Karpas-422 (cell line): ENCODE measurements around the gene ZXDC. TPM values are rescaled to one million over a fixed set of nuclear protein-coding genes. Genes with fewer than 3 reads are reported as not detected.

ENCODE experiments used
- DNase-seq: peaks from one replicate; pipeline ENCODE4 v3.0.0-alpha.2; 2015
- H2AFZ ChIP-seq: fragments of 200-600 bp; sonication (generic); 2 replicates; pipeline ENCODE4 v1.6.1; 2014; ENCODE audit warnings: antibody characterized with exemption, low read length, mixed read lengths
- H3K27ac ChIP-seq: fragments of 200-600 bp; sonication (generic); 2 replicates; pipeline ENCODE4 v1.5.1; 2014; ENCODE audit warnings: mild to moderate bottlenecking, low read length, moderate library complexity
- H3K27me3 ChIP-seq: fragments of 200-600 bp; sonication (generic); 2 replicates; pipeline ENCODE4 v1.6.1; 2014; ENCODE audit warnings: low read length, mixed read lengths
- H3K36me3 ChIP-seq: fragments of 200-600 bp; sonication (generic); 2 replicates; pipeline ENCODE4 v1.6.1; 2014; ENCODE audit warnings: low read length, mixed read lengths; ENCODE audit not compliant: insufficient read depth
- H3K4me1 ChIP-seq: fragments of 200-600 bp; sonication (generic); 2 replicates; pipeline ENCODE4 v1.6.1; 2014; ENCODE audit warnings: mild to moderate bottlenecking, low read length, mixed read lengths
- H3K4me2 ChIP-seq: fragments of 200-600 bp; sonication (generic); 2 replicates; pipeline ENCODE4 v1.6.1; 2014; ENCODE audit warnings: low read length, low read depth, mild to moderate bottlenecking; ENCODE audit not compliant: poor library complexity, severe bottlenecking
- H3K4me3 ChIP-seq: fragments of 200-600 bp; sonication (generic); 2 replicates; pipeline ENCODE4 v1.5.1; 2014; ENCODE audit warnings: mild to moderate bottlenecking, antibody characterized with exemption, low read length, mixed read lengths
- H3K79me2 ChIP-seq: fragments of 200-600 bp; sonication (generic); 2 replicates; pipeline ENCODE4 v1.6.1; 2014; ENCODE audit warnings: mild to moderate bottlenecking, low read length, mixed read lengths
- H3K9ac ChIP-seq: fragments of 200-600 bp; sonication (generic); 2 replicates; pipeline ENCODE4 v1.6.0; 2014; ENCODE audit warnings: low read length
- H3K9me2 ChIP-seq: fragments of 200-600 bp; sonication (generic), shearing (Covaris generic); replicated peaks from 2 replicates; pipeline ENCODE4 v1.6.0; 2014; ENCODE audit warnings: mild to moderate bottlenecking, low read length, moderate library complexity; ENCODE audit not compliant: insufficient read depth
- H3K9me3 ChIP-seq: fragments of 300-700, 200-600 bp; sonication (generic); 2 replicates; pipeline ENCODE4 v1.6.1; 2014; ENCODE audit warnings: low read length, mixed read lengths
- H4K20me1 ChIP-seq: fragments of 200-600 bp; sonication (generic); 2 replicates; pipeline ENCODE4 v1.6.1; 2014; ENCODE audit warnings: mild to moderate bottlenecking, antibody characterized with exemption, low read length, low read depth; ENCODE audit not compliant: insufficient read depth
- total RNA-seq: library from RNA; depleted of rRNA; stranded (reverse); fragments of >200 nt; shearing (Covaris generic); gene quantifications from 2 replicates; pipeline ENCODE4 v1.2.3, GENCODE V29; 2014; ENCODE audit warnings: low replicate concordance

ZXDC gene
- total RNA-seq, 1 experiment from 2014 or later, result 18.9 TPM

- no peak overlapping the region for H3K4me3 ChIP-seq
- H3K27ac ChIP-seq, result no peak overlapping the region
- DNase-seq, result no peak
- no peaks in the 10 kb centered on the region for H3K4me1 ChIP-seq
- no peak overlapping the region for H3K9ac ChIP-seq
- no peaks in the 10 kb centered on the region for H3K9me3 ChIP-seq
- no peaks in the 10 kb centered on the region for H3K79me2 ChIP-seq
- no peak overlapping the region for H2AFZ ChIP-seq
- H4K20me1 ChIP-seq, result no peaks in the 10 kb centered on the region
- no peaks in the 10 kb centered on the region for H3K9me2 ChIP-seq
- no peaks in the 10 kb centered on the region for H3K27me3 ChIP-seq
- no peak overlapping the region for H3K4me2 ChIP-seq
- H3K36me3 ChIP-seq, result no peaks in the 10 kb centered on the region
These were observed 68.2 kb downstream of the ZXDC start for GRCh38 chr3:126407412-126408044.

- H3K4me3 ChIP-seq, result no peak overlapping the region
- no peak overlapping the region for H3K4me2 ChIP-seq
- H4K20me1 ChIP-seq, result no peaks in the 10 kb centered on the region
- H3K9me2 ChIP-seq, result no peaks in the 10 kb centered on the region
- H3K79me2 ChIP-seq, result no peaks in the 10 kb centered on the region
- no peaks in the 10 kb centered on the region for H3K4me1 ChIP-seq
- no peak for DNase-seq
- H3K9me3 ChIP-seq, result no peaks in the 10 kb centered on the region
- H3K9ac ChIP-seq, result no peak overlapping the region
- no peak overlapping the region for H3K27ac ChIP-seq
- no peaks in the 10 kb centered on the region for H3K36me3 ChIP-seq
- H2AFZ ChIP-seq, result no peak overlapping the region
- H3K27me3 ChIP-seq, result no peaks in the 10 kb centered on the region
These were observed 69.0 kb downstream of the ZXDC start for GRCh38 chr3:126406389-126407296.

GRCh38 chr3:126402666-126403302 lies 72.9 kb downstream of the ZXDC start:
- Histone ChIP-seq H3K9me2 (no peaks in the 10 kb centered on the region), H3K4me1 (no peaks in the 10 kb centered on the region), H3K36me3 (no peaks in the 10 kb centered on the region), H3K4me3 (no peak overlapping the region), H3K4me2 (no peak overlapping the region), H3K9me3 (no peaks in the 10 kb centered on the region), H3K27me3 (no peaks in the 10 kb centered on the region), H3K27ac (no peak overlapping the region), H2AFZ (no peak overlapping the region), H3K79me2 (no peaks in the 10 kb centered on the region), H4K20me1 (no peaks in the 10 kb centered on the region), H3K9ac (no peak overlapping the region)
- DNase-seq, result no peak

GRCh38 chr3:126402178-126402577 lies 73.5 kb downstream of the ZXDC start:
- Histone ChIP-seq H3K4me1 (no peaks in the 10 kb centered on the region), H4K20me1 (no peaks in the 10 kb centered on the region), H3K9ac (no peak overlapping the region), H3K27ac (no peak overlapping the region), H3K9me2 (no peaks in the 10 kb centered on the region), H3K79me2 (no peaks in the 10 kb centered on the region), H3K4me3 (no peak overlapping the region), H2AFZ (no peak overlapping the region), H3K27me3 (no peaks in the 10 kb centered on the region), H3K4me2 (no peak overlapping the region), H3K36me3 (no peaks in the 10 kb centered on the region), H3K9me3 (no peaks in the 10 kb centered on the region)
- no peak for DNase-seq

DNA sequence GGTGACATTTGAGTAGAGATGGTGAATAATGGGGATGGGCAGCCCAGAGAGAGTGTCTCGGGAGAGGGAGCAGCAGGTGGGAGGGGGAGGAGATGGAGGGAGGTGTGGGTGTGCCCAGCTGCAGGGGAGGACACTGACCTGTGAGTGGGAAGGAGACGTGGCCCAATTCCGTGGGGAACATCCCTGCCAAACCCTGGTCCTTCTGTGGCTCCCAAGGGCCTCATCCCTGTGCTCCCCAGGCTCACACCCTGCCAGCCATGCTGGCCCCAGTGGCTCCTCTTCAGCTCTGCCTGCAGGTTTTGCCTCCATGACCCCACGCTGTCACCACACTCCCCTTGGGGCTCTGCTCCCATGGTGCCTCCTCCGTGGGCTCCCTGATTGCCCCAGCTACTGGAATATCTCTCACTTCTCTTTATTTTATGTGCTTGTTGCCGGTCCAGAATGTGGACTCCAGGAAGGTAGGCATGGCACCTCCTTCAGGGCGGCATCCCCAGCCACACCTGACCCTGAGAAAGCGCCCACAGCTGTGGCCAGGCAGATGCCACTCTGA lies 74.0 kb downstream of the ZXDC start:
- H3K9me3 ChIP-seq, result no peaks in the 10 kb centered on the region
- no peak overlapping the region for H3K9ac ChIP-seq
- H3K27ac ChIP-seq, result no peak overlapping the region
- H3K9me2 ChIP-seq, result no peaks in the 10 kb centered on the region
- H3K36me3 ChIP-seq, result no peaks in the 10 kb centered on the region
- H2AFZ ChIP-seq, result no peak overlapping the region
- H3K79me2 ChIP-seq, result no peaks in the 10 kb centered on the region
- H3K4me3 ChIP-seq, result no peak overlapping the region
- H3K27me3 ChIP-seq, result no peaks in the 10 kb centered on the region
- no peaks in the 10 kb centered on the region for H3K4me1 ChIP-seq
- H4K20me1 ChIP-seq, result no peaks in the 10 kb centered on the region
- no peak overlapping the region for H3K4me2 ChIP-seq
- DNase-seq, result no peak

DNA sequence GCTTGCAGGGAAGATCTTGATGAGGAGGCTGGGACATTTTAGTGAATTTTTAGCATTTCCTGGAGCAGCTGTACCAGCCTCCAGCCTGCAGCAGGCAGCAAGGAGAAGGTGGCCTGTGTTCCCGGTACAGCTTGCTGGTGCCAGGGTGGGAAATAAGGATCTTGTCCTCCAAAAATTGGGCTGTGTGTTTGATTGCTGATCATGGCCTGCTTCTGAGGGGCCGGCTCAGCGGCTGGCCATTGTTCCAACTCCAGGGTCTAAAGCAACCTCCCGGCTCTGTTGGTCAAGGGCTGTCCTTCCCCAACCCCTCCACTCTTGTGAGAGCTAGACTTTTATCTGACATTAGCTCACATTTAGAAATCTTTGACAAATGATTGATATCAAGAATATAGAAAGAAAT lies 75.9 kb downstream of the ZXDC start:
- no peaks in the 10 kb centered on the region for H3K27me3 ChIP-seq
- H3K27ac ChIP-seq, result no peak overlapping the region
- no peak overlapping the region for H2AFZ ChIP-seq
- no peak overlapping the region for H3K4me2 ChIP-seq
- no peak overlapping the region for H3K4me3 ChIP-seq
- no peaks in the 10 kb centered on the region for H3K9me3 ChIP-seq
- H3K9me2 ChIP-seq, result no peaks in the 10 kb centered on the region
- no peak for DNase-seq
- no peak overlapping the region for H3K9ac ChIP-seq
- no peaks in the 10 kb centered on the region for H3K79me2 ChIP-seq
- H3K4me1 ChIP-seq, result no peaks in the 10 kb centered on the region
- no peaks in the 10 kb centered on the region for H3K36me3 ChIP-seq
- no peaks in the 10 kb centered on the region for H4K20me1 ChIP-seq

GRCh38 chr3:126399351-126399735 lies 76.3 kb downstream of the ZXDC start:
- H3K4me1 ChIP-seq, result no peaks in the 10 kb centered on the region
- H3K4me2 ChIP-seq, result no peak overlapping the region
- no peak overlapping the region for H3K27ac ChIP-seq
- no peak overlapping the region for H2AFZ ChIP-seq
- H3K79me2 ChIP-seq, result no peaks in the 10 kb centered on the region
- no peaks in the 10 kb centered on the region for H3K27me3 ChIP-seq
- no peak overlapping the region for H3K4me3 ChIP-seq
- DNase-seq, result peak; percentile 46
- H3K9ac ChIP-seq, result no peak overlapping the region
- no peaks in the 10 kb centered on the region for H3K36me3 ChIP-seq
- no peaks in the 10 kb centered on the region for H3K9me2 ChIP-seq
- no peaks in the 10 kb centered on the region for H4K20me1 ChIP-seq
- H3K9me3 ChIP-seq, result no peaks in the 10 kb centered on the region
